A549 (cell line): ENCODE data around the gene PSMD7.

Experiments used
- CEBPB ChIP-seq, 2 experiments: fragments of >200 bp in 1 of 2; sonication (Bioruptor Twin) in 1 of 2; formaldehyde crosslinking in 1 of 2; IDR thresholded peaks; 2 replicates each; pipeline ENCODE4 v1.6.1; 2012 to 2016
- EP300 ChIP-seq, 2 experiments: fragments of >200 bp; sonication (Bioruptor Twin); formaldehyde crosslinking; IDR thresholded peaks; 2 replicates in 1 of 2; 3 replicates in 1 of 2; pipeline ENCODE4 v1.6.1; 2016 to 2017
- FOSB ChIP-seq: fragments of 250-450 bp; sonication (Bioruptor Pico); IDR thresholded peaks from 2 replicates; pipeline ENCODE4 v1.5.0; 2020; ENCODE audit warnings: mild to moderate bottlenecking, moderate library complexity
- HOXA7 ChIP-seq: fragments of 250-450 bp; sonication (Bioruptor Pico); IDR thresholded peaks from 2 replicates; pipeline ENCODE4 v1.5.0; 2020; ENCODE audit warnings: mild to moderate bottlenecking, moderate library complexity
- MAFK ChIP-seq: fragments of 450-650 bp; IDR thresholded peaks from 2 replicates; pipeline ENCODE4 v1.6.1; 2014; ENCODE audit not compliant: partially characterized antibody
- MAZ ChIP-seq: fragments of 150-350 bp; IDR thresholded peaks from 2 replicates; pipeline ENCODE4 v1.6.1; 2014; ENCODE audit warnings: antibody characterized with exemption, low read depth, low read length, borderline replicate concordance
- MYC ChIP-seq: IDR thresholded peaks from 2 replicates; pipeline ENCODE4 v1.6.1; 2012; ENCODE audit warnings: mild to moderate bottlenecking, inconsistent platforms, low read length, improper control_type of control experiment, borderline replicate concordance
- POLR2A ChIP-seq: IDR thresholded peaks from 2 replicates; pipeline ENCODE4 v1.6.1; 2012; ENCODE audit warnings: mild to moderate bottlenecking, low read length
- RNF2 ChIP-seq: fragments of 200-600 bp; sonication (generic); IDR thresholded peaks from 2 replicates; pipeline ENCODE4 v1.6.1; 2016; ENCODE audit warnings: low read depth, mild to moderate bottlenecking, antibody characterized with exemption, moderate library complexity, borderline replicate concordance
- ZFP36 ChIP-seq: fragments of 450-650 bp; IDR thresholded peaks from 2 replicates; pipeline ENCODE4 v1.6.1; 2014; ENCODE audit warnings: borderline replicate concordance; ENCODE audit not compliant: partially characterized antibody
- TF ChIP-seq, protein P1 (sequence below): fragments of >200 bp; sonication (Bioruptor Twin); formaldehyde crosslinking; IDR thresholded peaks from 3 replicates; pipeline ENCODE4 v1.5.1; 2016
- TF ChIP-seq, protein P2 (sequence below): fragments of 250-450 bp; sonication (Bioruptor Pico); IDR thresholded peaks from 2 replicates; pipeline ENCODE4 v1.5.0; 2021; ENCODE audit warnings: mild to moderate bottlenecking, moderate library complexity, borderline replicate concordance
- TF ChIP-seq, protein P3 (sequence below): IDR thresholded peaks from 2 replicates; pipeline ENCODE4 v1.6.1; 2012

DNA sequence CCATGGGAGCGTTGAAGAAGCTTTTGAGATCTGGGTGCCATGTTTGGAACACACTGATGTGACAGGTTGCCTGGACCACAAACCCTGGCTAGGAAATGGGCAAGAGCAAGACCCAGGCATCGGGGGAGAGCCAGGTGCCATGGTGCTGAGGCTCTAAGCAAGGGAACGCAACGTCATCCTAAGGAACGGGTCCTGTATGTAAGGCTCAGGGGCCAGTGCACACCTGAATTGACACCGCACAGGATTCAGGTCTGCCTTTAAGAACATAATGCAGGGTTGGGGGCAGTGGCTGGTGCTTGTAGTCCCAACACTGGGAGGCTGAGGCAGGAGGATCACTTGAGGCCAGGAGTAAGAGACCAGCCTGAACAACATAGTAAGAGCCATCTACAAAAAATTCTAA is 10.8 kb downstream of the PSMD7 start:
- TF ChIP-seq ZFP36 (no peak), EP300 (IDR thresholded peaks at IDR 0.05) (no peak), RNF2 (no peak), FOSB (CRISPR knock-in tag) (no peak), MAZ (no peak), POLR2A (no peak), HOXA7 (CRISPR knock-in tag) (no peak), MAFK (no peak), CEBPB (IDR thresholded peaks at IDR 0.05) (no peak), MYC (no peak)
- TF ChIP-seq, protein P1, sequence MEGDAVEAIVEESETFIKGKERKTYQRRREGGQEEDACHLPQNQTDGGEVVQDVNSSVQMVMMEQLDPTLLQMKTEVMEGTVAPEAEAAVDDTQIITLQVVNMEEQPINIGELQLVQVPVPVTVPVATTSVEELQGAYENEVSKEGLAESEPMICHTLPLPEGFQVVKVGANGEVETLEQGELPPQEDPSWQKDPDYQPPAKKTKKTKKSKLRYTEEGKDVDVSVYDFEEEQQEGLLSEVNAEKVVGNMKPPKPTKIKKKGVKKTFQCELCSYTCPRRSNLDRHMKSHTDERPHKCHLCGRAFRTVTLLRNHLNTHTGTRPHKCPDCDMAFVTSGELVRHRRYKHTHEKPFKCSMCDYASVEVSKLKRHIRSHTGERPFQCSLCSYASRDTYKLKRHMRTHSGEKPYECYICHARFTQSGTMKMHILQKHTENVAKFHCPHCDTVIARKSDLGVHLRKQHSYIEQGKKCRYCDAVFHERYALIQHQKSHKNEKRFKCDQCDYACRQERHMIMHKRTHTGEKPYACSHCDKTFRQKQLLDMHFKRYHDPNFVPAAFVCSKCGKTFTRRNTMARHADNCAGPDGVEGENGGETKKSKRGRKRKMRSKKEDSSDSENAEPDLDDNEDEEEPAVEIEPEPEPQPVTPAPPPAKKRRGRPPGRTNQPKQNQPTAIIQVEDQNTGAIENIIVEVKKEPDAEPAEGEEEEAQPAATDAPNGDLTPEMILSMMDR: no peak
- TF ChIP-seq, protein P2, sequence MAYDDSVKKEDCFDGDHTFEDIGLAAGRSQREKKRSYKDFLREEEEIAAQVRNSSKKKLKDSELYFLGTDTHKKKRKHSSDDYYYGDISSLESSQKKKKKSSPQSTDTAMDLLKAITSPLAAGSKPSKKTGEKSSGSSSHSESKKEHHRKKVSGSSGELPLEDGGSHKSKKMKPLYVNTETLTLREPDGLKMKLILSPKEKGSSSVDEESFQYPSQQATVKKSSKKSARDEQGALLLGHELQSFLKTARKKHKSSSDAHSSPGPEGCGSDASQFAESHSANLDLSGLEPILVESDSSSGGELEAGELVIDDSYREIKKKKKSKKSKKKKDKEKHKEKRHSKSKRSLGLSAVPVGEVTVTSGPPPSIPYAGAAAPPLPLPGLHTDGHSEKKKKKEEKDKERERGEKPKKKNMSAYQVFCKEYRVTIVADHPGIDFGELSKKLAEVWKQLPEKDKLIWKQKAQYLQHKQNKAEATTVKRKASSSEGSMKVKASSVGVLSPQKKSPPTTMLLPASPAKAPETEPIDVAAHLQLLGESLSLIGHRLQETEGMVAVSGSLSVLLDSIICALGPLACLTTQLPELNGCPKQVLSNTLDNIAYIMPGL: no peak
- TF ChIP-seq, protein P3, sequence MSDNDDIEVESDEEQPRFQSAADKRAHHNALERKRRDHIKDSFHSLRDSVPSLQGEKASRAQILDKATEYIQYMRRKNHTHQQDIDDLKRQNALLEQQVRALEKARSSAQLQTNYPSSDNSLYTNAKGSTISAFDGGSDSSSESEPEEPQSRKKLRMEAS: no peak
